B cell (primary cell): Measurements from ENCODE around the gene TIAM2. TPM values are rescaled to one million over a fixed set of nuclear protein-coding genes. Genes with fewer than 3 reads are reported as not detected.

ENCODE experiments used
- ATAC-seq: fragments of 200-7000 bp; cut with Tn5 transposase; one replicate; pipeline ENCODE4 v1.10.0; 2021; ENCODE audit warnings: low read depth, mild to moderate bottlenecking, moderate number of reproducible peaks, moderate library complexity
- CTCF ChIA-PET: fragments of 350-600 bp; sonication (Branson Sonifier 250); formaldehyde crosslinking; loops from one replicate; lab custom pipeline; 2021; ENCODE audit warnings: antibody characterized with exemption, inconsistent platforms; lab: Charles Lee
- POLR2A ChIA-PET: fragments of 350-600 bp; sonication (Branson Sonifier 250); formaldehyde crosslinking; loops from one replicate; lab custom pipeline; 2021; ENCODE audit warnings: antibody characterized with exemption; lab: Charles Lee
- DNase-seq: peaks from one replicate; pipeline ENCODE4 v3.0.0; 2013
- H2AFZ ChIP-seq: 2 replicates; pipeline ENCODE4 v1.6.1; 2012; ENCODE audit warnings: mild to moderate bottlenecking, low read depth, low read length; ENCODE audit not compliant: insufficient read depth, poor library complexity, severe bottlenecking
- H3K27ac ChIP-seq, 2 donors: 1 replicate in 1 of 2; 2 replicates in 1 of 2; pipeline ENCODE4 v1.5.1; 2012 to 2013; ENCODE audit warnings: low read length in 2 of 2, mild to moderate bottlenecking in 2 of 2, moderate library complexity in 1 of 2
- H3K27me3 ChIP-seq, 4 experiments: fragments of 200-600 bp in 1 of 4; sonication (generic) in 1 of 4; replicated peaks in 1 of 4; 1 replicate in 2 of 4; 2 replicates in 2 of 4; pipeline versions ENCODE4 v1.6.1 to v1.7.0; 2013 to 2016; ENCODE audit warnings: low read length in 3 of 4, mild to moderate bottlenecking in 2 of 4, mixed read lengths in 1 of 4, moderate library complexity in 1 of 4; ENCODE audit not compliant: insufficient read depth in 4 of 4, control insufficient read depth in 3 of 4; ENCODE audit errors: control extremely low read depth in 1 of 4
- H3K36me3 ChIP-seq, 2 experiments: replicated peaks in 1 of 2; 1 replicate in 1 of 2; 2 replicates in 1 of 2; pipeline versions ENCODE4 v1.6.1 to v1.7.1; 2013; ENCODE audit warnings: low read length in 1 of 2; ENCODE audit not compliant: insufficient read depth in 2 of 2, control insufficient read depth in 1 of 2; ENCODE audit errors: control extremely low read depth in 1 of 2, extremely low read depth in 1 of 2
- H3K4me1 ChIP-seq, 2 donors: fragments of 200-600 bp in 1 of 2; sonication (generic) in 1 of 2; 1 replicate in 1 of 2; 2 replicates in 1 of 2; pipeline versions ENCODE4 v1.5.1 to v1.6.1; 2013 to 2017; ENCODE audit warnings: low read length in 2 of 2; ENCODE audit not compliant: control insufficient read depth in 2 of 2, insufficient read depth in 2 of 2
- H3K4me2 ChIP-seq: replicated peaks from 2 replicates; pipeline ENCODE3; 2012; ENCODE audit warnings: mild to moderate bottlenecking, low read depth, low read length; ENCODE audit not compliant: poor library complexity, severe bottlenecking
- H3K4me3 ChIP-seq, 5 experiments: fragments of 200-600 bp in 1 of 5; sonication (generic) in 1 of 5; 1 replicate in 3 of 5; 2 replicates in 2 of 5; pipeline versions ENCODE4 v1.5.1 to v1.7.0; 2011 to 2016; ENCODE audit warnings: low read length in 4 of 5, mild to moderate bottlenecking in 4 of 5, low read depth in 2 of 5, control low read depth in 1 of 5, moderate library complexity in 1 of 5; ENCODE audit not compliant: insufficient read depth in 1 of 5; ENCODE audit errors: control extremely low read depth in 1 of 5, extremely low read depth in 1 of 5
- H3K79me2 ChIP-seq: fragments of 200-600 bp; sonication (generic); one replicate; pipeline ENCODE4 v1.6.0; 2016; ENCODE audit warnings: low read length; ENCODE audit not compliant: control insufficient read depth, insufficient read depth
- H3K9ac ChIP-seq: fragments of 200-600 bp; sonication (generic); 2 replicates; pipeline ENCODE4 v1.6.1; 2017; ENCODE audit warnings: mild to moderate bottlenecking, low read length, moderate library complexity
- H3K9me3 ChIP-seq, 3 donors: one replicate each; pipeline versions ENCODE4 v1.6.1 to v1.7.1; 2013; ENCODE audit warnings: low read length in 2 of 3; ENCODE audit not compliant: control insufficient read depth in 2 of 3, insufficient read depth in 1 of 3; ENCODE audit errors: control extremely low read depth in 1 of 3
- H4K20me1 ChIP-seq: 2 replicates; pipeline ENCODE4 v1.6.0; 2012; ENCODE audit warnings: mild to moderate bottlenecking, low read length; ENCODE audit not compliant: insufficient read depth, control insufficient read depth, poor library complexity, severe bottlenecking
- H3K27ac Mint-ChIP-seq: one replicate; pipeline ENCODE4 v1.8.0; 2021; ENCODE audit warnings: mixed read lengths
- H3K27me3 Mint-ChIP-seq: one replicate; pipeline ENCODE4 v1.8.0; 2021; ENCODE audit warnings: mixed read lengths
- H3K4me1 Mint-ChIP-seq: one replicate; pipeline ENCODE4 v1.8.0; 2021; ENCODE audit warnings: mixed read lengths
- H3K4me3 Mint-ChIP-seq: one replicate; pipeline ENCODE4 v1.8.0; 2021; ENCODE audit warnings: mixed read lengths
- H3K9me3 Mint-ChIP-seq: one replicate; pipeline ENCODE4 v1.8.0; 2022; ENCODE audit warnings: mixed read lengths; ENCODE audit not compliant: insufficient read depth
- EZH2 ChIP-seq: IDR thresholded peaks from 2 replicates; pipeline ENCODE4 v1.6.1; 2012; ENCODE audit warnings: borderline replicate concordance, low read depth, mild to moderate bottlenecking, moderate library complexity, low read length; ENCODE audit not compliant: insufficient read depth, poor library complexity, severe bottlenecking
- WGBS: methylation state at CpG from one replicate; pipeline ENCODE4 v1.1.5; 2013; ENCODE audit warnings: missing lambda C conversion rate; ENCODE audit not compliant: insufficient coverage; 5-methylcytosine and 5-hydroxymethylcytosine counted together
- intact Hi-C: fragments of 100-400 bp; cut with micrococcal nuclease; formaldehyde crosslinking; loops from one replicate; pipeline ENCODE4 v1.10.0; 2022
- polyA plus RNA-seq: library from polyadenylated mRNA; depleted of rRNA; stranded (reverse); fragments of >200 nt; gene quantifications from 2 replicates; pipeline ENCODE4 v1.2.3, GENCODE V29; 2012
- total RNA-seq, 2 donors: library from RNA; stranded (reverse); fragments of 120-200 nt in 1 of 2; gene quantifications; 1 replicate in 1 of 2; 2 replicates in 1 of 2; pipeline versions ENCODE4 v1.2.3 to v1.2.4, GENCODE V29; 2013 to 2022
- TF ChIP-seq, protein P1 (sequence below): fragments of 200-600 bp; IDR thresholded peaks from one replicate; pipeline ENCODE4 v1.8.0; 2022; ENCODE audit warnings: antibody characterized with exemption, mild to moderate bottlenecking

Gene TIAM2
- total and polyA plus RNA-seq, 2 donors (not counting 1 experiment from before 2014, with no cell fraction given) = 13.1 to 18.8 TPM

DNA sequence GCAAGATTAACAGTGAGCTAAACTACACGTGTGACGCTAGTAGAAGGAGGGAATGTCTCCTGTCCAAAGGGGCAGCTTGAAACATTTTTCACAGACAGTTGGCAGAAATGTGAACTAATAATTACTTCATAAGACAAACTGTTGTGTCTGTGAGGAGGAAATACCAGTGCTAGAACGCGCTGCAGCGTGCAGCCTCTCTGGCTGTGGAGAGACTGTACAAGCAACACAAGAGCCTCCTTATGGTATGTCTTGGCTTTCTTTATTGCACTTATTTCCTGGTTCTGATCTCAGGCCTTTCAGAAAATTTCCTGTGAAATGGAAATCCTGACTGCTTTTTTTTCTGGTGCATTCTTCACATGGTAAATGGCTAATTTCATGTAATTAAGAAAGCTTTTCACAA lies 25.3 kb upstream of the TIAM2 start:
- Histone ChIP-seq H3K4me2 (no peak overlapping the region), H3K36me3 (no peaks in the 10 kb centered on the region), H3K79me2 (no peaks in the 10 kb centered on the region), H2AFZ (no peak overlapping the region), H3K4me3 (no peak overlapping the region), H4K20me1 (no peaks in the 10 kb centered on the region), H3K9me3 (peaks cover 0 to 5% (median 0%) of the 10 kb centered on the region in 3 donors), H3K27me3 (no peaks in the 10 kb centered on the region), H3K27ac (no peak overlapping the region), H3K9ac (no peak overlapping the region), H3K4me1 (no peaks in the 10 kb centered on the region)
- Mint-ChIP-seq H3K27ac (no peak overlapping the region), H3K9me3 (no peaks in the 10 kb centered on the region), H3K4me3 (no peak overlapping the region), H3K27me3 (no peaks in the 10 kb centered on the region), H3K4me1 (no peaks in the 10 kb centered on the region)
- DNase-seq (no peak), ATAC-seq (no peak)
- intact Hi-C loops = no loop called here
- CTCF ChIA-PET = interaction anchor here (0.6 kb wide), 1 partner anchor 28 kb away, joined by 3 read pairs; no protein-coding TSS in a partner anchor
- POLR2A ChIA-PET = no interaction called here
- WGBS = no CpG with 5 or more reads among the region's 5 CpGs
- TF ChIP-seq, protein P1, sequence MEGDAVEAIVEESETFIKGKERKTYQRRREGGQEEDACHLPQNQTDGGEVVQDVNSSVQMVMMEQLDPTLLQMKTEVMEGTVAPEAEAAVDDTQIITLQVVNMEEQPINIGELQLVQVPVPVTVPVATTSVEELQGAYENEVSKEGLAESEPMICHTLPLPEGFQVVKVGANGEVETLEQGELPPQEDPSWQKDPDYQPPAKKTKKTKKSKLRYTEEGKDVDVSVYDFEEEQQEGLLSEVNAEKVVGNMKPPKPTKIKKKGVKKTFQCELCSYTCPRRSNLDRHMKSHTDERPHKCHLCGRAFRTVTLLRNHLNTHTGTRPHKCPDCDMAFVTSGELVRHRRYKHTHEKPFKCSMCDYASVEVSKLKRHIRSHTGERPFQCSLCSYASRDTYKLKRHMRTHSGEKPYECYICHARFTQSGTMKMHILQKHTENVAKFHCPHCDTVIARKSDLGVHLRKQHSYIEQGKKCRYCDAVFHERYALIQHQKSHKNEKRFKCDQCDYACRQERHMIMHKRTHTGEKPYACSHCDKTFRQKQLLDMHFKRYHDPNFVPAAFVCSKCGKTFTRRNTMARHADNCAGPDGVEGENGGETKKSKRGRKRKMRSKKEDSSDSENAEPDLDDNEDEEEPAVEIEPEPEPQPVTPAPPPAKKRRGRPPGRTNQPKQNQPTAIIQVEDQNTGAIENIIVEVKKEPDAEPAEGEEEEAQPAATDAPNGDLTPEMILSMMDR = no peak
- TF ChIP-seq EZH2 = no peak

DNA sequence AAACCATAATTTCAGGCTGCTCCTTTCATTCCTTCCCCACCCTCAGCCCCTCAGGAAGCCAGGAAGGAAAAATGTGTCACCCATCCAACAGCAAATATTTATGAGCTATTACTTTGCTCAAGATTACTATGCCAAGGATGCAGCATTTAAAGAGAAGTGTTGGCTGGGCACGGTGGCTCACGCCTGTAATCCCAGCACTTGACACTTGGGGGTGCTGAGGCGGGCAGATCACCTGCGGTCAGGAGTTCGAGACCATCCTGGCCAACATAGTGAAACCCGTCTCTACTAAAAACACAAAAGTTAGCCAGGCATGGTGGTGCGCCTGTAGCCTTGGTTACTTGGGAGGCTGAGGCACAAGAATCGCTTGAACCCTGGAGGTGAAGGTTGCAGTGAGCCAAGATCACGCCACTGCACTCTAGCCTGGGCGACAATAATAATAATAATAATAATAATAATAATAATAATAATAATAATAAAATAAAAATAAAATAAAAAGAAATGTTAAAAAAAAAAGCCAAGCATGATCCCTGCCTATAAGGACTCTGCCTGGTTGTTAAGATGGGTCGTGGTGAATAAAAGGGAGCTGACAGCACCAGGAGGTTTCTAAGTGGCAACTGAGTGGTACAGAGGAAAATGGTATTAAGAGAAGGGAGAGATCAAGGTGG lies 20.5 kb upstream of the TIAM2 start:
- no peaks in the 10 kb centered on the region for H3K4me1 Mint-ChIP-seq

More for the DNA sequence above, 20.5 kb upstream of the TIAM2 start:
- no peak overlapping the region for H2AFZ ChIP-seq
- WGBS = 89% methylated on average over 4 of the region's 11 CpGs
- intact Hi-C loops = no loop called here
- no peaks in the 10 kb centered on the region for H3K27me3 ChIP-seq
- no peak overlapping the region for H3K4me2 ChIP-seq
- POLR2A ChIA-PET = no interaction called here
- no peaks in the 10 kb centered on the region for H3K9me3 ChIP-seq
- Mint-ChIP-seq H3K9me3 (no peaks in the 10 kb centered on the region), H3K27ac (no peak overlapping the region), H3K27me3 (no peaks in the 10 kb centered on the region), H3K4me3 (no peak overlapping the region)
- H3K36me3 ChIP-seq = no peaks in the 10 kb centered on the region
- no peaks in the 10 kb centered on the region for H3K4me1 ChIP-seq
- no peak overlapping the region for H3K9ac ChIP-seq
- no peak overlapping the region for H3K4me3 ChIP-seq
- ATAC-seq (no peak), DNase-seq (no peak)
- CTCF ChIA-PET = no interaction called here
- H3K27ac ChIP-seq = no peak overlapping the region
- H4K20me1 ChIP-seq = no peaks in the 10 kb centered on the region
- TF ChIP-seq, protein P1 = no peak
- TF ChIP-seq EZH2 = no peak
- no peaks in the 10 kb centered on the region for H3K79me2 ChIP-seq
